ENCODE measurements around the gene THEMIS2.

DNA sequence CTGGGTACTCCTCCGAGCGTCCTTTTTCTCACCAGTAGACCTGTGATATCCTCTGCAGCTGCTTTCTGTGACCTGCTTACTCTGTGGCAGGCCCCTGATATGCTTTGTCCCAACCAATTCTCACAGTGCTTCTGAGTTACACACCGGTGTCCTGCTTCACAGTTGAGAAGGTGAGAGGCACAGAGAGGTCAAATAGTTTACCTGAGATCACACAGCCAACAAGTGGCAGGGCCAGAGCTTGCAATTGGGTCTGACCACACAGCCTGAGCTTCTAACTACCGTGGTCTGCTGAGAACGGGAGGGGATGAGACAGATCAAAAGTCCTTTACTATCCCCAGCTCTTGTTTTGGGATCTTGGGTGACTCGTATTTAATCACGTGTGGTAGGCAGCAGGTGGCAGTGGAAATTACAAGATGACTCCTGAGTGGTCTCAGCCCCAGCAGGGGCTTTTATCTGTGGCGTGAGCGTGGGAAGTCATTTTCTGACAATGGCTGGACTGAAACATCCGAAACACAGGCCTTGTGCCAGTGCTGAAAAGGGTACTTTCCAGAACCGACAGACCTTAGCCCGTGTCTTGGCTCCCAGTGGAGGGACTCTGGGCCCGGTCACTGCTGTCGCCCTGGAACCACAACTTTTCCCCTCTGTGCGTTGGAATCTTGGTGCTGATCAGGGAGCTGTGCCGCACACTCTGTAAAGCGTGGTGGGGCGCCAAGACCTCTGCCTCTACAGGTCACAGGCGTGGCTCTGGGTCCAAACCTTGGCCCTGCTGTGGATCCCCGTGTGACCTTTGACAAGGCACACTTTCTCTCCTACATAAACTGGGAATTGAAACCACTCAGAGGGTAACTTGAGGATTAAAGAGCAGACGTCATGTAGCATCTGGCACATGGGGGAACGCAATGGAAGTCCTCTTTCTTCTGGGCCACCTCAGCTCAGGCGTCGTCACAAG lies 11.9 kb downstream of the THEMIS2 start:
- TF ChIP-seq, protein P1, sequence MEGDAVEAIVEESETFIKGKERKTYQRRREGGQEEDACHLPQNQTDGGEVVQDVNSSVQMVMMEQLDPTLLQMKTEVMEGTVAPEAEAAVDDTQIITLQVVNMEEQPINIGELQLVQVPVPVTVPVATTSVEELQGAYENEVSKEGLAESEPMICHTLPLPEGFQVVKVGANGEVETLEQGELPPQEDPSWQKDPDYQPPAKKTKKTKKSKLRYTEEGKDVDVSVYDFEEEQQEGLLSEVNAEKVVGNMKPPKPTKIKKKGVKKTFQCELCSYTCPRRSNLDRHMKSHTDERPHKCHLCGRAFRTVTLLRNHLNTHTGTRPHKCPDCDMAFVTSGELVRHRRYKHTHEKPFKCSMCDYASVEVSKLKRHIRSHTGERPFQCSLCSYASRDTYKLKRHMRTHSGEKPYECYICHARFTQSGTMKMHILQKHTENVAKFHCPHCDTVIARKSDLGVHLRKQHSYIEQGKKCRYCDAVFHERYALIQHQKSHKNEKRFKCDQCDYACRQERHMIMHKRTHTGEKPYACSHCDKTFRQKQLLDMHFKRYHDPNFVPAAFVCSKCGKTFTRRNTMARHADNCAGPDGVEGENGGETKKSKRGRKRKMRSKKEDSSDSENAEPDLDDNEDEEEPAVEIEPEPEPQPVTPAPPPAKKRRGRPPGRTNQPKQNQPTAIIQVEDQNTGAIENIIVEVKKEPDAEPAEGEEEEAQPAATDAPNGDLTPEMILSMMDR (IDR thresholded peaks at IDR 0.05; ENCODE audit: insufficient read depth, low read length), result no peak
- TF ChIP-seq, protein P2, sequence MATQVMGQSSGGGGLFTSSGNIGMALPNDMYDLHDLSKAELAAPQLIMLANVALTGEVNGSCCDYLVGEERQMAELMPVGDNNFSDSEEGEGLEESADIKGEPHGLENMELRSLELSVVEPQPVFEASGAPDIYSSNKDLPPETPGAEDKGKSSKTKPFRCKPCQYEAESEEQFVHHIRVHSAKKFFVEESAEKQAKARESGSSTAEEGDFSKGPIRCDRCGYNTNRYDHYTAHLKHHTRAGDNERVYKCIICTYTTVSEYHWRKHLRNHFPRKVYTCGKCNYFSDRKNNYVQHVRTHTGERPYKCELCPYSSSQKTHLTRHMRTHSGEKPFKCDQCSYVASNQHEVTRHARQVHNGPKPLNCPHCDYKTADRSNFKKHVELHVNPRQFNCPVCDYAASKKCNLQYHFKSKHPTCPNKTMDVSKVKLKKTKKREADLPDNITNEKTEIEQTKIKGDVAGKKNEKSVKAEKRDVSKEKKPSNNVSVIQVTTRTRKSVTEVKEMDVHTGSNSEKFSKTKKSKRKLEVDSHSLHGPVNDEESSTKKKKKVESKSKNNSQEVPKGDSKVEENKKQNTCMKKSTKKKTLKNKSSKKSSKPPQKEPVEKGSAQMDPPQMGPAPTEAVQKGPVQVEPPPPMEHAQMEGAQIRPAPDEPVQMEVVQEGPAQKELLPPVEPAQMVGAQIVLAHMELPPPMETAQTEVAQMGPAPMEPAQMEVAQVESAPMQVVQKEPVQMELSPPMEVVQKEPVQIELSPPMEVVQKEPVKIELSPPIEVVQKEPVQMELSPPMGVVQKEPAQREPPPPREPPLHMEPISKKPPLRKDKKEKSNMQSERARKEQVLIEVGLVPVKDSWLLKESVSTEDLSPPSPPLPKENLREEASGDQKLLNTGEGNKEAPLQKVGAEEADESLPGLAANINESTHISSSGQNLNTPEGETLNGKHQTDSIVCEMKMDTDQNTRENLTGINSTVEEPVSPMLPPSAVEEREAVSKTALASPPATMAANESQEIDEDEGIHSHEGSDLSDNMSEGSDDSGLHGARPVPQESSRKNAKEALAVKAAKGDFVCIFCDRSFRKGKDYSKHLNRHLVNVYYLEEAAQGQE (IDR thresholded peaks at IDR 0.05; ENCODE audit: insufficient replicate concordance, low read depth), result no peak

Measured in HL-60 (cell line).